OCI-M1 (cell line): Measurements from ENCODE around the gene OPRL1.
"Not testable (repeated sequence)": the region's sequence is repeated elsewhere in the genome, so short reads cannot be mapped to it uniquely, and the experiment has no call there.

Source experiments
- DNase-seq: peaks from one replicate; lab custom pipeline; 2025; lab: John Stamatoyannopoulos, UW

Gene OPRL1

GRCh38 chr20:64117432-64117777 is 37.5 kb downstream of the OPRL1 start:
- not testable (repeated sequence) for DNase-seq

GRCh38 chr20:64119301-64119680 is 39.4 kb downstream of the OPRL1 start:
- no peak for DNase-seq

- DNase-seq, result no peak
These were observed 39.9 kb downstream of the OPRL1 start for GRCh38 chr20:64119681-64120341.

GRCh38 chr20:64121586-64121985 is 41.7 kb downstream of the OPRL1 start:
- no peak for DNase-seq

GRCh38 chr20:64122927-64123326 is 43.0 kb downstream of the OPRL1 start:
- DNase-seq, result not testable (repeated sequence)

- DNase-seq, result not testable (repeated sequence)
These were observed 43.6 kb downstream of the OPRL1 start for GRCh38 chr20:64123517-64123916.

- DNase-seq, result no peak
These were observed 49.4 kb downstream of the OPRL1 start for GRCh38 chr20:64129146-64129782.

- no peak for DNase-seq
These were observed 50.4 kb downstream of the OPRL1 start for GRCh38 chr20:64130271-64130670.

GRCh38 chr20:64130876-64131275 is 51.0 kb downstream of the OPRL1 start:
- no peak for DNase-seq

- no peak for DNase-seq
These were observed 51.5 kb downstream of the OPRL1 start for GRCh38 chr20:64131406-64131805.

GRCh38 chr20:64133951-64134407 is 54.1 kb downstream of the OPRL1 start:
- no peak for DNase-seq

GRCh38 chr20:64134744-64135143 is 54.9 kb downstream of the OPRL1 start:
- not testable (repeated sequence) for DNase-seq

- no peak for DNase-seq
These were observed 56.3 kb downstream of the OPRL1 start for GRCh38 chr20:64136004-64136710.

- no peak for DNase-seq
These were observed 57.7 kb downstream of the OPRL1 start for GRCh38 chr20:64137598-64138031.

GRCh38 chr20:64138276-64138815 is 58.5 kb downstream of the OPRL1 start:
- DNase-seq, result no peak

- no peak for DNase-seq
These were observed 59.5 kb downstream of the OPRL1 start for GRCh38 chr20:64139199-64140060.

- no peak for DNase-seq
These were observed 60.4 kb downstream of the OPRL1 start for GRCh38 chr20:64140061-64140931.

GRCh38 chr20:64140956-64141355 is 61.1 kb downstream of the OPRL1 start:
- no peak for DNase-seq

- DNase-seq, result no peak
These were observed 62.7 kb downstream of the OPRL1 start for GRCh38 chr20:64142590-64142989.

GRCh38 chr20:64143018-64143801 is 63.3 kb downstream of the OPRL1 start:
- DNase-seq, result no peak
